WTC11 (cell line): Measurements from ENCODE around the gene LRRN4CL.

ENCODE experiments used
- ELF4 ChIP-seq: sonication (generic); formaldehyde crosslinking; IDR thresholded peaks from 2 replicates; pipeline ENCODE4 v1.8.1; 2022; ENCODE audit warnings: low read depth, mild to moderate bottlenecking, moderate library complexity, missing genetic modification reagents
- EMX1 ChIP-seq: fragments of 250-450 bp; sonication (Bioruptor Pico); IDR thresholded peaks from 2 replicates; pipeline ENCODE4 v1.8.0; 2021; ENCODE audit warnings: mild to moderate bottlenecking
- ETV6 ChIP-seq: sonication (generic); formaldehyde crosslinking; IDR thresholded peaks from 2 replicates; pipeline ENCODE4 v1.8.1; 2022; ENCODE audit warnings: mild to moderate bottlenecking, missing genetic modification reagents
- NFYB ChIP-seq: sonication (generic); formaldehyde crosslinking; conservative IDR thresholded peaks from 2 replicates; pipeline ENCODE4 v1.8.0; 2022; ENCODE audit warnings: low read depth, missing genetic modification reagents
- SP1 ChIP-seq: sonication (generic); formaldehyde crosslinking; conservative IDR thresholded peaks from 2 replicates; pipeline ENCODE4 v1.8.1; 2022; ENCODE audit warnings: missing genetic modification reagents
- ZNF263 ChIP-seq: sonication (generic); formaldehyde crosslinking; IDR thresholded peaks from 2 replicates; pipeline ENCODE4 v1.8.1; 2022; ENCODE audit warnings: low read depth, mild to moderate bottlenecking, moderate library complexity, missing genetic modification reagents
- TF ChIP-seq, protein P1 (sequence below): fragments of 200-600 bp; IDR thresholded peaks from 2 replicates; pipeline ENCODE4 v1.8.0; 2022; ENCODE audit warnings: antibody characterized with exemption

DNA sequence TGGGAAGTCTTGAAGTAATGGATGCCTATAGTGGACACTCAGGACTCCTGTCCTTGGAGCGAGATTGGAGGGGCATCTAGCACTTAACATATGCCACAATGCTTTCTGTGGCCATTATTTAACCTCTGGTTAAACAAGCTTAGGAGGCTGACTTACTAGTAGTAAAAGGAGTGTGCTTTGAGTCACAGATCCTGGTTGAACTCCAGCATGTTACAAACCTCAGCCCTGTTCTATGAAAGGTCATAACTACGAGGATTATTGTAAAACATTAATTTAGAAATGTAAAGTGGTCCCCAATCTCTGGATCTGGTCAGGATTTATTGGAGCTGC, 16.2 kb downstream of the LRRN4CL start:
- TF ChIP-seq ETV6 (no peak), ELF4 (CRISPR knock-in tag) (no peak), NFYB (CRISPR knock-in tag) (no peak), ZNF263 (no peak), SP1 (CRISPR knock-in tag) (no peak), EMX1 (CRISPR knock-in tag) (no peak)
- TF ChIP-seq, protein P1, sequence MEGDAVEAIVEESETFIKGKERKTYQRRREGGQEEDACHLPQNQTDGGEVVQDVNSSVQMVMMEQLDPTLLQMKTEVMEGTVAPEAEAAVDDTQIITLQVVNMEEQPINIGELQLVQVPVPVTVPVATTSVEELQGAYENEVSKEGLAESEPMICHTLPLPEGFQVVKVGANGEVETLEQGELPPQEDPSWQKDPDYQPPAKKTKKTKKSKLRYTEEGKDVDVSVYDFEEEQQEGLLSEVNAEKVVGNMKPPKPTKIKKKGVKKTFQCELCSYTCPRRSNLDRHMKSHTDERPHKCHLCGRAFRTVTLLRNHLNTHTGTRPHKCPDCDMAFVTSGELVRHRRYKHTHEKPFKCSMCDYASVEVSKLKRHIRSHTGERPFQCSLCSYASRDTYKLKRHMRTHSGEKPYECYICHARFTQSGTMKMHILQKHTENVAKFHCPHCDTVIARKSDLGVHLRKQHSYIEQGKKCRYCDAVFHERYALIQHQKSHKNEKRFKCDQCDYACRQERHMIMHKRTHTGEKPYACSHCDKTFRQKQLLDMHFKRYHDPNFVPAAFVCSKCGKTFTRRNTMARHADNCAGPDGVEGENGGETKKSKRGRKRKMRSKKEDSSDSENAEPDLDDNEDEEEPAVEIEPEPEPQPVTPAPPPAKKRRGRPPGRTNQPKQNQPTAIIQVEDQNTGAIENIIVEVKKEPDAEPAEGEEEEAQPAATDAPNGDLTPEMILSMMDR, result no peak
